Measurements from ENCODE around the gene KDM4C.

GRCh38 chr9:6944896-6945295 lies 187.1 kb downstream of the KDM4C start:
- TF ChIP-seq CTCF (IDR thresholded peaks at IDR 0.05) (no peak), REST (IDR thresholded peaks at IDR 0.05; ENCODE audit: insufficient read depth in 1 of 2, low read depth in 2 of 2, low read length in 1 of 2) (no peak), SIN3A (IDR thresholded peaks at IDR 0.05; ENCODE audit: borderline replicate concordance, insufficient read depth, low read depth, low read length) (no peak), POLR2AphosphoS5 (IDR thresholded peaks at IDR 0.05; ENCODE audit: low read depth, low read length) (no peak), TCF7L2 (IDR thresholded peaks at IDR 0.05; ENCODE audit: low read depth, low read length) (no peak)
